A673 (cell line): ENCODE data around the gene TNIP1. TPM values are rescaled to one million over a fixed set of nuclear protein-coding genes. Genes with fewer than 3 reads are reported as not detected.

ENCODE experiments used
- BruUV-seq: library from RNA; stranded (reverse); fragments of 400-500 nt; replicated peaks from 2 replicates; lab custom pipeline; 2021; lab: Mats Ljungman, UMichigan
- CTCF ChIA-PET: fragments of 300-600 bp; sonication (Branson Sonifier 250); formaldehyde crosslinking; loops from one replicate; lab custom pipeline; 2022; ENCODE audit warnings: antibody characterized with exemption; lab: Charles Lee
- POLR2A ChIA-PET: fragments of 300-600 bp; sonication (Branson Sonifier 250); formaldehyde crosslinking; loops from one replicate; lab custom pipeline; 2022; ENCODE audit warnings: antibody characterized with exemption; ENCODE audit not compliant: low non-redundant PET; lab: Charles Lee
- DNase-seq: peaks from one replicate; pipeline ENCODE4 v3.0.0-alpha.2; 2015; ENCODE audit warnings: low spot score
- H3K27ac ChIP-seq: fragments of 200-600 bp; sonication (generic); 2 replicates; pipeline ENCODE4 v1.5.1; 2016; ENCODE audit warnings: mixed run types, low read depth, mild to moderate bottlenecking, mixed read lengths, antibody characterized with exemption, low read length; ENCODE audit not compliant: poor library complexity, severe bottlenecking
- H3K27me3 ChIP-seq: fragments of 200-600 bp; sonication (generic); replicated peaks from 2 replicates; pipeline ENCODE4 v1.6.1; 2017; ENCODE audit warnings: mixed run types, low read depth, mild to moderate bottlenecking, mixed read lengths, antibody characterized with exemption, low read length; ENCODE audit not compliant: insufficient read depth, poor library complexity
- H3K36me3 ChIP-seq: fragments of 200-600 bp; sonication (generic); 2 replicates; pipeline ENCODE4 v1.6.1; 2016; ENCODE audit warnings: mixed run types, mild to moderate bottlenecking, mixed read lengths, antibody characterized with exemption, low read length; ENCODE audit not compliant: insufficient read depth, poor library complexity, severe bottlenecking
- H3K4me1 ChIP-seq: fragments of 200-600 bp; sonication (generic); 2 replicates; pipeline ENCODE4 v1.6.1; 2017; ENCODE audit warnings: mixed run types, mild to moderate bottlenecking, mixed read lengths, antibody characterized with exemption, low read length; ENCODE audit not compliant: insufficient read depth, poor library complexity, severe bottlenecking
- H3K4me3 ChIP-seq: fragments of 200-600 bp; sonication (generic); 2 replicates; pipeline ENCODE4 v1.5.1; 2016; ENCODE audit warnings: low read depth, mixed run types, mild to moderate bottlenecking, mixed read lengths, low read length; ENCODE audit not compliant: poor library complexity, severe bottlenecking
- H3K9me3 ChIP-seq: fragments of 200-600 bp; sonication (generic); 2 replicates; pipeline ENCODE4 v1.6.1; 2016; ENCODE audit warnings: mixed run types, low read depth, mild to moderate bottlenecking, mixed read lengths, antibody characterized with exemption, low read length; ENCODE audit not compliant: poor library complexity, severe bottlenecking
- EZH2 ChIP-seq: fragments of 200-600 bp; sonication (generic); IDR thresholded peaks from 2 replicates; pipeline ENCODE4 v1.6.1; 2017; ENCODE audit warnings: borderline replicate concordance, low read depth, mild to moderate bottlenecking, mixed read lengths, antibody characterized with exemption, low read length; ENCODE audit not compliant: poor library complexity, severe bottlenecking
- intact Hi-C: fragments of 100-400 bp; cut with micrococcal nuclease; formaldehyde crosslinking; loops from one replicate; pipeline ENCODE4 v1.10.0; 2022; ENCODE audit not compliant: unreplicated experiment
- total RNA-seq: library from RNA; stranded (reverse); gene quantifications from 2 replicates; pipeline ENCODE4 v1.2.3, GENCODE V29; 2021
- TF ChIP-seq, protein P1 (sequence below): fragments of 300-800, 200-600 bp; sonication (generic); conservative IDR thresholded peaks from 2 replicates; pipeline ENCODE4 v1.5.1; 2017; ENCODE audit warnings: low read depth, mild to moderate bottlenecking, antibody characterized with exemption, low read length, moderate library complexity, mixed read lengths

Gene TNIP1
- total RNA-seq, 1 experiment from 2014 or later: 33.3 TPM

DNA sequence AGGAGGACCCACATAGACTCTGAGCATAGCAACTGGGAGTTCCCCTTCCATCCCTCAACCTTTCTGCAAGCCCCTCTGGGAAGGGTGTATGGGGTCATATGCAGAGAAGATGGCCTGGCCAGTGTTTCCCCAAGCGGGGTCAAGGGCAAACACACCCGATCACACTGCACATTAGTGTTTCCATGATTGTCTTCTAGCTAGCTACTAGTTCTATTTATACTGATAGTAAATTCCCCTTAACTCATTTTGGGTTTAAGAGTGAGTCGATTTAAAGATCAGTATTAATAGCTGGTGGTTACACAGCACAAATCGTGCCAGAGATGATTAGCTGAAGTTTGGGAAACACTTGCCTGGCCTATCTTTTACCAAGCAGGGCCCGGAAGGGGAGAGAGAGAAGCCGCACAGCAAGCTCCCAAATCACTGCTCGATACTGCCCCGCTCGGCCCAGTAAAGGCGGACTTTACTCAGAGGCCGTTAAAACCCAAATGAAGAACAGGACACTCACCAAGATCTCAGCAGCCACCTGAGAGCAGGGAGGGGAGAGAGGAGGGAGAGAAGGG, 29.4 kb upstream of the TNIP1 start:
- Histone ChIP-seq H3K36me3 (peaks cover 37% of the 10 kb centered on the region), H3K27me3 (no peaks in the 10 kb centered on the region)

DNA sequence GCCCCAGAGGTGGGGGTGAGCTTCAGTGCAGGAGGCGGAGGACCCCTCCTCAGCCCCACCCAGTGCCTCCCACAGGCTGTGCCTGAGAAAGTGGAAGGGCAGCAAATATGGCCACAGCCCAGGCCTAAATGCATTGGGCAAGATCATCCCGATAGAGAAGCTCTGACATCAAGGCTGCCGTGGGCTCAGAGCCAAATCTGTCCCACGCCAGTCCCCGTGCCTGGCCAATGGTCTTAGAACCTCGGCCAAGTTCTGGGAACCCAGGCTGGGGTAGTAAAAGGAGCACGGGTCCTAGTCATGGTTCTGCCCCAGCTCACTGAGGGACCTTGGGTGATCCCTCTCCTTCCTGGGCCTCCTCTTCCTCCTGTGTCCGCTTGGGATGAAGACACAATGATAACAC, 27.7 kb upstream of the TNIP1 start:
- Histone ChIP-seq H3K27me3 (no peaks in the 10 kb centered on the region), H3K36me3 (peaks cover 32% of the 10 kb centered on the region), H3K27ac (no peak overlapping the region), H3K4me3 (no peak overlapping the region), H3K9me3 (no peaks in the 10 kb centered on the region), H3K4me1 (no peaks in the 10 kb centered on the region)
- no peak for DNase-seq
- ChIA-PET CTCF (no interaction called here), POLR2A (no interaction called here)
- intact Hi-C loops: no loop called here
- TF ChIP-seq, protein P1, sequence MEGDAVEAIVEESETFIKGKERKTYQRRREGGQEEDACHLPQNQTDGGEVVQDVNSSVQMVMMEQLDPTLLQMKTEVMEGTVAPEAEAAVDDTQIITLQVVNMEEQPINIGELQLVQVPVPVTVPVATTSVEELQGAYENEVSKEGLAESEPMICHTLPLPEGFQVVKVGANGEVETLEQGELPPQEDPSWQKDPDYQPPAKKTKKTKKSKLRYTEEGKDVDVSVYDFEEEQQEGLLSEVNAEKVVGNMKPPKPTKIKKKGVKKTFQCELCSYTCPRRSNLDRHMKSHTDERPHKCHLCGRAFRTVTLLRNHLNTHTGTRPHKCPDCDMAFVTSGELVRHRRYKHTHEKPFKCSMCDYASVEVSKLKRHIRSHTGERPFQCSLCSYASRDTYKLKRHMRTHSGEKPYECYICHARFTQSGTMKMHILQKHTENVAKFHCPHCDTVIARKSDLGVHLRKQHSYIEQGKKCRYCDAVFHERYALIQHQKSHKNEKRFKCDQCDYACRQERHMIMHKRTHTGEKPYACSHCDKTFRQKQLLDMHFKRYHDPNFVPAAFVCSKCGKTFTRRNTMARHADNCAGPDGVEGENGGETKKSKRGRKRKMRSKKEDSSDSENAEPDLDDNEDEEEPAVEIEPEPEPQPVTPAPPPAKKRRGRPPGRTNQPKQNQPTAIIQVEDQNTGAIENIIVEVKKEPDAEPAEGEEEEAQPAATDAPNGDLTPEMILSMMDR: no peak
- no peak for TF ChIP-seq EZH2
- no TSS peak for BruUV-seq

More for the DNA sequence above, 29.4 kb upstream of the TNIP1 start:
- BruUV-seq: no TSS peak
- TF ChIP-seq, protein P1: no peak
- no peak for TF ChIP-seq EZH2
- H3K9me3 ChIP-seq: no peaks in the 10 kb centered on the region
- no peak for DNase-seq
- H3K4me1 ChIP-seq: no peaks in the 10 kb centered on the region
- no peak overlapping the region for H3K27ac ChIP-seq
- intact Hi-C loops: no loop called here
- no peak overlapping the region for H3K4me3 ChIP-seq
- POLR2A ChIA-PET: no interaction called here
- CTCF ChIA-PET: interaction anchor here (0.6 kb wide), 1 partner anchor 19 kb away, joined by 3 read pairs; no protein-coding TSS in a partner anchor

DNA sequence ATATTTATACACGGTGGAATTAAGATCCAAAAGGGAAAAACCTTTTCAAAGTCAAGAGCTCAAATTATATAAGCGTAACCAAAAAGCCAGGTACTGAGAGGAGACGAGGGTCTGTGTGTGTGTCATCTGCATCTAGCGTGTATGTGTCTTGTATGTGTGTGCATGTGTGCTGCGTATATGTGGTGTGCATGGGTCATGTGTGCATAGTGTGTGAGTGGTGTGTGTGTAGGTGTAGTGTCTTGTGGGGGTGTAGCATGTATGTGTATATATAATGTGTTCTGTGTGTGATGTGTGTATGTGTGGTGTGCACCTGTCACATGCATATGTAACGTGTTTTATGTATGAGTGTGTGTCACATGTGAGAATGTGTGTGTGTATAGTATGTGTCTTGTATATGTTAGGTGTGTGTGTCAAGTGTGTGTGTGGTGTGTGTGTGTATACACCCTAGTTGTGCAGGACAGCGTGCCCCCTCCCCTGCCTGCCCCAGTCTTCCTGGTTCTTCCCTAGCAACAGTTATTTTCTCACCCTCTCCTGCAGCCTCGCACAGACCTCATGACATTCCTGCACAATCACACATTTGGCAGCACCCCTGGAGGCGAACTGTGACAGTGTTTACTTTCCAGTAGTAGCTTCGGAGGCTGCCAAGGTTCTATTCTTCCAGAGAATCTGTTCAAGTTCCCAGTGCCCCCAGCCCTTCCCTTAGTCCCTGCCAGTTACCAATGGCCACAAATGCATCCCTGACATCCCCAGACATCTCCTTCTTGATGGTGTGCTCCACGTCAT, 27.1 kb upstream of the TNIP1 start:
- Histone ChIP-seq H3K4me3 (no peak overlapping the region), H3K4me1 (no peaks in the 10 kb centered on the region), H3K9me3 (no peaks in the 10 kb centered on the region), H3K27me3 (no peaks in the 10 kb centered on the region), H3K27ac (no peak overlapping the region), H3K36me3 (peaks cover 32% of the 10 kb centered on the region)
- ChIA-PET POLR2A (no interaction called here), CTCF (interaction anchor here (0.6 kb wide), 1 partner anchor 105 kb away, joined by 11 read pairs; no protein-coding TSS in a partner anchor)
- DNase-seq: no peak
- TF ChIP-seq EZH2: no peak
- TF ChIP-seq, protein P1: no peak
- intact Hi-C loops: no loop called here
- no TSS peak for BruUV-seq
